Stimulated activated CD4-positive, alpha-beta T cell treated with anti-CD3 and anti-CD28 coated beads, Interleukin-4, amount 100 ng/mL, for 24 hours (primary cell): ENCODE measurements around the gene TMSB4X.
"Not testable (repeated sequence)": the region's sequence is repeated elsewhere in the genome, so short reads cannot be mapped to it uniquely, and the experiment has no call there.

ENCODE experiments used
- DNase-seq: peaks from one replicate; pipeline ENCODE4 v3.0.0-alpha.2; 2020

Gene TMSB4X

DNA sequence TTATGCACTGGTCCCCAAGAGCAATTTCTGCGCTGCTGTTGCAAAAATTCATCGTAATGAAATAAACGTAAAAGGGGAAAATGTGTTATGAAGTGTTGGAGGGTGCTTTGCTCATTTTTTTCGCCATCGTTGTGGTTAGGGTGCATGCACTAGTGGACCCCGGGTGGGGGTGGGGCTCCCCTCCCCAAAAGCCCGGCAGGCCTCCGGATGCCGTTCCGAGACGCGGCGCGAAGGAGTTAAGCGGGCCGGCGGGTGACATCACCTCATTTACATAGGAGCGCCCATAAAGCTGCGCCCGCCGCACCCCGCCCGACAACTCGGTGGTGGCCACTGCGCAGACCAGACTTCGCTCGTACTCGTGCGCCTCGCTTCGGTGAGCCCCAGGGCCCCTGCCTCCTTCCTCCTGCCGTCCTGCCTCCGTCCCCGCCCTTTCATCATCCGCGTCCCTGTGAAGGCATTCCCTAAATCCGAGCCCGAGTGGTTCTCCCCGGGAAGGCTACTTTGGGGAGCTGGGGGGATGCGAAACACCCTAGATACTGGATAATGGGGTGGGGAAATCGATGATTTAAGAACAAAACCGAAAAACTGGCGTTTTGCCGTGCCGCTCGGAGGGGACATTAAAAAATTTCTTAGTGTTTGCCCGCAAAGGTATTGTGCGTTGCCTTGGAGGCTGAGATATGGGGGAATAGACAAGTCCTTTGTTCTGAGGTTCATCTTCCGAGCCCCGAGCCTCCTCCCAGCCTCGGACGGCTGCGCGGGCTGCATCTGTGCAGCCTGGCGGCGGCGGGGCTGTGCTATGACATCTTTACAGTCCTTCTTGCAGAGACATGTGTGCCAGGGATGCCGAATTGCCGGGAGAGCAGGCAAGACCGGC lies at the start of gene TMSB4X:
TMSB4X (plus strand) TSS at position 315 of the 874 bp plus-strand sequence.
- DNase-seq, result peak; percentile 86

DNA sequence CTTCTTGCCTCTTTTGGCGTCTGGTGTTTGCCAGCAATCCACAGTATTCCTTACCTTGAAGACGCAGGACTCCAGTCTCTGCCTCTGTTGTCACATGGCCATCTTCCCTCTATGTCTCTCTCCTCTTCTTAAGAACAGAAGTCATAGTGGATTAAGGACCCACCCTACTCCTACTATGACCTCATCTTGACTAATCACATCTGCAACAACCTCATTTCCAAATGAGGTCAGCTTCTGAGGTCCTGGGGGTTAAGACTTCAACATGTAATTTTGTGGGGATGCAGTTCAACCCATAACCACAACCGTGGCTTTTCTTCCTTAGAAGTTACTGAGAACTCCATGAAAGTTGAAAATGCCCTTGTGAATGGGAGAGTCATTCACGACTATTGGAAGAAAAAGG lies 45.2 kb upstream of the TMSB4X start:
- DNase-seq, result no peak

DNA sequence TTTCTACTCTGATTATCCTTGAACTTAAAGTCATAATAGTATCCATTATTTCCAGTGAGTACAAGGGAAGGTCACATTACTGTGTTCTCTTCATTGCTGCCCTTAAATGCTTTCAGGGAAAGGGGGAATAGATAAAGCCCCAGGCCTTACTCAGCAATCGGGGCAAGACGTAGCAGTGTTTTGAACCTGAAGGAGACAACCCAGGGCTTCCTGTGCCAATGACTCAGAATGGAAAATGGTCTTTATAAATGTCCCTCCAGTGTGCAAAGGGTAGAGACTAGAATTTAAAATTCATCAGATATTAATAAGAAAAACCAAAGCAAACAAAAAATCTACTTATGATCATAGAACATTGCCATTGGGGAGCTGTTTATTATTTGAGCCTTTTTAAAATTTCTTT lies 44.8 kb upstream of the TMSB4X start:
- no peak for DNase-seq

DNA sequence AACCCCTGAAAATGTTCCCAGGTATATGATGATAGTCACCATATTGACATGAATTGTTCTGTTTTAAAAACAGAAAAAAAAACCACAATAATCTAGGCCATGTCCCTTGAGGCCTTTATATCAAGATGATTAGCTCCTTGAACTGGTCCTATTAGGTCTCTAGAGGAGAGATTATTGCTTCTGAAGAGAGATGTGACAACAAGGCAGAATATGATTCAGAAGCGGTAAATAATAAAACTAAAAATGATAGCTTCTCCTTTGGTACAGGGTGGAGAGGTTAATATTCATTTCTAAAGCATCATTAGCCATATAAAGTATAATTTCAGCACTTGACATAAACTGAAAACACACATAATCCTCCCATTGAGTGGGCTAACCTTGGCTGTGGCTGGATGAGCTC lies 42.7 kb upstream of the TMSB4X start:
- no peak for DNase-seq

DNA sequence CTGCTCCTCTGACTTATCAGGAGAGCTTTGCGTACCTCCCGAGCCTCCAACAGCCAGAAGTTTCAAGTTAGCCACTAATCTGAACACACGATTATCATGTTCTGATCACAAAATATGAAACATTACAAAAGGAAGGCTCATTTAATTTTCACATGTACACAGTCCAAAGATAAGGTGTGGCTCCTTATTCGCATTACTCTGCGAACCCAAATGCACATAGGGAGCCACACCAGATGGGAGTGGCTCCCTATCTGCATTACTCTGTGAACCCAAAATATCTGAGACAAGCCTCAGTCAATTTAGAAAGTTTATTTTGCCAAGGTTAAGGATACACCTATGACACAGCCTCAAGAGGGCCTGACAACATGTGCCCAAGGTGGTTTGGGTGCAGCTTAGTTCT lies 40.1 kb upstream of the TMSB4X start:
- no peak for DNase-seq

DNA sequence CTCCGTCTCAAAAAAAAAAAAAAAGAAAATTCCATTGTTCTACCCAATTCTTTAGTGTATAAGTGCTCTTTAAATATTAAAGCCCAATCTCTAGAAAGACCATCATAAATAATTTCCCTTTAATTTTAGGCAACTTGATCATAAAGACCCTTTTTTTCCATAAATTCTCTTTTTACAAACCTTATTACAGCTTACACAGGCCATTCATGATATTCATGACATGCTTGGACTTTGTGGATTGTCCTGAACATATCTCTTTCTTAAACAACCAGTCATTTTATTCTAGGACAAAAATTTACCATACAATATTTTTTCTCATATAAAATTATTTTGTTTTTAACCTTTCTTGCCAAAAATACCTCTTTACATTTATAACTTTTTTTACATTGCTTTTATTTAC lies 38.0 kb upstream of the TMSB4X start:
- no peak for DNase-seq

DNA sequence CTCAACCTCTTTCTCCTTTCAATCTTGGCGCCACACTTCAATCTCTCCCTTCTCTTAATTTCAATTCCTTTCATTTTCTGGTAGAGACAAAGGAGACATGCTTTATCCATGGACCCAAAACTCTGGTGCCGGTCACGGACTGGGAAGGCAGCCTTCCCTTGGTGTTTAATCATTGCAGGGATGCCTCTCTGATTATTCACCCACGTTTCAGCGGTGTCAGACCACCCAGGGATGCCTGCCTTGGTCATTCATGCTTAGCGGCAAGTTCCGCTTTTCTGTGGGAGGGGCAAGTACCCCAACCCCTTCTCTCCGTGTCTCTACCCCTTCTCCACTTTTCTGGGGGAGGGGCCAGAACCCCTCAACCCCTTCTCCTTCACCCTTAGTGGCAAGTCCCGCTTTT lies 34.4 kb upstream of the TMSB4X start:
- DNase-seq, result not testable (repeated sequence)

DNA sequence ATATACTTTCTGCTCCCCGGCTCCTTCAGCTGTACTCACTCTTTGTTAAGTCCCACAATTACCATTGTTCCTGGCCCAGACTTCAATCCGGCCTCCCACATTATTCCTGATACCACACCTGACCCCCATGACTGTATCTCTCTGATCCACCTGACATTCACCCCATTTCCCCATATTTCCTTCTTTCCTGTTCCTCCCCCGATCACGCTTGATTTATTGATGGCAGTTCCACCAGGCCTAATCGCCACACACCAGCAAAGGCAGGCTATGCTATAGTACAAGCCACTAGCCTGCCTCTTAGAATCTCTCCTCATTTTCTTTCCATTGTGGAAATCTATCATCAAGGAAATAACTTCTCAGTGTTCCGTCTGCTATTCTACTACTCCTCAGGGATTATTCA lies 31.3 kb upstream of the TMSB4X start:
- not testable (repeated sequence) for DNase-seq

DNA sequence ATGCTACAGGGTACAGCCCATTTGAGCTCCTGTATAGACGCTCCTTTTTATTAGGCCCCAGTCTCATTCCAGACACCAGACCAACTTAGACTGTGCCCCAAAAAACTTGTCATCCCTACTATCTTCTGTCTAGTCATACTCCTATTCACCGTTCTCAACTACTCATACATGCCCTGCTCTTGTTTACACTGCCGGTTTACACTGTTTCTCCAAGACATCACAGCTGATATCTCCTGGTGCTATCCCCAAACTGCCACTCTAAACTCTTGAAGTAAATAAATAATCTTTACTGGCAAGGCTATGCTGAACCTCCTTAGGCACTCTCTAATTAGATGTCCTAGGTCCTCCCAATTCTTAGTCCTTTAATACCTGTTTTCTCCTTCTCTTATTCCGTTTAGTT lies 30.5 kb upstream of the TMSB4X start:
- not testable (repeated sequence) for DNase-seq

DNA sequence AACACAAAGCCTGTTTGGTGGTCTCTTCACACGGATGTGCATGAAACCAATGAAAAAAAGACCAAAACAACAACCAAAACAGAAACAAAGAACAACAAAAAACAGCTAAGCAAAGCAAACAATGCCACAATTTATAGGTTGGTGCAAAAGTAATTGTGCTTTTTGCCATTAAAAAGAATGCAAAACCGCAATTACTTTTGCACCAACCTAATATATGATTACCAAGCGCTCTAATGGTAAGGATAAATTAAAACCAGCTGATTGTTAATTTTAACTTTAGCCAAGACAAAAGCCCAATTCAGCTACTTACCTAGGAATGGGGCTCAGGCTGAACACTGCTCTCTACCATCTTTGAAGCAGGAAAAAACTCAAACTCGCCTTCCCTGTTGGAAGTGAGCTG lies 29.4 kb upstream of the TMSB4X start:
- no peak for DNase-seq

DNA sequence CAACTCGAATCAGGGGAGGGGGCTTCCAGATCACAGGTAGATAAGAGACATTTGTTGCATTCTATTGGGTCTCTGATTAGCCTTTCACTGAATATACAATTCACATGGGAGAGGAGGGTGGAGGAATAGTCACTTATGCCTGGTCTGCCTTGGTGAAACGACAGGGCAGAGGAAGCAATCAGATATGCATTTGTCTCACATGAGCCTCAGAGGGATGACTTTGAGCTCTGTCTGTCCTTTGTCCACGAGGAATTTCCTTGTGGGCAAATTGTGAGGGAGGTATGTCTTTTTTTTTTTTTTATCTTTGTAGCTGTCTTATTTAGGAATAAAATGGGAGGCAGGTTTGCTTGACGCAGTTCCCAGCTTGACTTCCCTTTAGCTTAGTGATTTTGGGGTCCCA lies 28.5 kb upstream of the TMSB4X start:
- no peak for DNase-seq

DNA sequence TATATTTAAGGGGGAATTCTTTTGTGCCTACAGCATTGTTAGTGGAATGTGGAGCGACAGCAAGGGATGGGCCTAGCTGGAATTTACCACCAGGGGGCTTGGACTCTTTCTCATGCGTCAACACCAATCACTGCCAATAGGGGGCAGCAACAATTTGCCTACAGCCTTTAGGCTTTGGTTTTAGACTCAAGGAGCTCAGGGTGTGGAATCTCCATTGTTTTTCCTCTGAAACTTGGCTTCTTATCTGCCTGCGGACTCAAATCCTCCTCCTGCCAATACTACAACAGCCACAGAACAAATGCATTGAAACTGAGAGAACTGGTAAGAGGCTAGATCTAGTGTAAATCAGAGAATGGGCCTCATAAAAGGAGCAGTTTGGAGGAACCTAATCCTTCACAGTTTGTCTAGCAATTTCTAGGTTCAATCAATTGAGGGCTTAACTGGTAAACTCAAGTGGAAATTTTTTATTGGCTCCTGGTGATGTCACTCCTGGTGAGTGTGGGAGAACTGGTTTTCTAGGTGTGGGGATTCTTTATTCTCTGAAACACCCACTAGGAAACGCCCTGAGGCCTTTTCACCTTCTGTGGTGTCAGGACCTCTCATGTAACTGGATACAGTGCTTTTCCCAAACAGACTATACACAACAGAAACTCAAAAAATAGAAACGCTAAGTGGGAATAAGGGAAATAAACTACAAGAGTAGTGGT lies 27.9 kb upstream of the TMSB4X start:
- peak; percentile 79 for DNase-seq

DNA sequence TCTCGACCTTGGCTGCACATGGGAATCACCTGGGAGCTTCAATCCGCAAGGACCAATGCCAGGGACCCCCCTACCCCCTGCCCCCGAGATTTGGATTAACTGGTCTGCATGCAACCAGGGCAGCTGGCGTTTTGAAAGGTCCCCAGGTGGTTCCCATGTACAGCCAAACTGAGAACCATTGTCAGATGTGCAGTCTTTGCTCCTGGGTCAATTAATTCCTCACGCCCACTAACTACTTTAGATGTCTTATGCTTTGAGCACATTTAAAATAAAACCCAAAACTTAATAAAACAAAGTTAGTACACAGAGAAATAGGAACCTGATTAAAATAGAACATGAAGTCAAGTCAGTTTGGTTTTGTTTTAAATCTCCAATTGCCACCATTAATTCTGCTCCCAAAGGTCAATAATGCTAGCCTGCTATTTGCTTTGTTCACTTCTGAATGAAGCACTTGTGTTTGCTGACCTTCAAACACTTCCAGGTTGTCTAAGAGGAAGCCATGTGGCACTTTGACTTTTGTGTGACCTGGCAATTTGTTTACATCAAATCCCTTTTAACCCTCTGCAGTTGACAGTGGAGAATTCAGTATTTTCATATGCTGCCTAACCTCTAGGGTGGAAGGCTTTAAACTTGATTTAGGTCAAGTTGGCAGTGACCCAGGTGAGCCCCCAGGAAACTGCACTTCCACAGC lies 27.2 kb upstream of the TMSB4X start:
- no peak for DNase-seq

DNA sequence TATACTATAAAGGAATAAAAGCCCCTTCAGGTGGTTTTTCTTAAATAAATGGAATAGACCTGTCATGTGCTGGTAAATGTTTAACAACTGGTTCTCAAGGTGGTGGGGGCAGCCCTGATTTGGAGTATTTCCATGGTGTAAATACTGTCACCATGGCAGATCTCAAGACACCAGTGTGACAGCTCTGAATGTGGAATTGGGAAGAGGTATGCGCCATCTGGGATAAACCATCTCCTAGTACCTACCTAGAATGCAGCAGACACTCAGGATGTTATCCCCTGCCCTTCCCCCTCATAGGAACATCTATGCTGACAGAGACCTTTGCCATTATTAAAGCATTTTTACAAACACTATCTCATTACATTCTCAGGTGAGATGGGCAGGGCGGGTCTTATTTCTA lies 26.4 kb upstream of the TMSB4X start:
- no peak for DNase-seq

DNA sequence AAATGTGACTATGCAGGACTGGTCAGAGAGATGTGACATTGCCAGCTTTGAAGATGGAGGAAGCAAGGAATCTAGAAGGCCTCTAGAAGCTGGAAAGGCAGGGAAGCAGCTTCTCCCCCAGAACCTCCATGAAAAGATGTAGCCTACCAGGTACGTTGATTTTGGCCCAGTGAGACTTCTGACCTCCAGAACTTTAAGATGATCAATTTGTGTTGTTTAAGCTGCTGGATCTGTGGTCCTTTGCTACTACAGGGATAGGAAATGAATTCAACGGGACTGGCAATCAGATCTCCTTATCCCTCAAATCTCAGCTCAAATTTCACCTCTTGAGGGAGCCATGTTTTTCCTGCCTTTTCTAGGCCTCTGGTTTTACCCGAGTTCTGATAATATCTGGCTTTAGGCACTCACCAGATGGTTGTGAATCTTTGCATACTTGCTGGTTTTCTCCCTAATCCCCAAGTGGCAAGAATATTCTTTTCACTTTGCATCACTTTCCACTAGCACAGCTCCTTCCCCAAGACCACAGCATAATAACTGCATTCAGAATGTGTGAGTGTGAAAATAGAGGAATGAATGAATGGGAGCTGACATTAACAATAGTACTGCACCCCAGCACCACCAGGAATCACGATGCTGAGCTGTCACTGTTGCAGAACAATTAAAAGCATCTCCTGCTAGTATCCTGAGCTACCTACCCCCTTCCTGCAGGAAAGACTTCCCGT lies 25.5 kb upstream of the TMSB4X start:
- DNase-seq, result no peak

DNA sequence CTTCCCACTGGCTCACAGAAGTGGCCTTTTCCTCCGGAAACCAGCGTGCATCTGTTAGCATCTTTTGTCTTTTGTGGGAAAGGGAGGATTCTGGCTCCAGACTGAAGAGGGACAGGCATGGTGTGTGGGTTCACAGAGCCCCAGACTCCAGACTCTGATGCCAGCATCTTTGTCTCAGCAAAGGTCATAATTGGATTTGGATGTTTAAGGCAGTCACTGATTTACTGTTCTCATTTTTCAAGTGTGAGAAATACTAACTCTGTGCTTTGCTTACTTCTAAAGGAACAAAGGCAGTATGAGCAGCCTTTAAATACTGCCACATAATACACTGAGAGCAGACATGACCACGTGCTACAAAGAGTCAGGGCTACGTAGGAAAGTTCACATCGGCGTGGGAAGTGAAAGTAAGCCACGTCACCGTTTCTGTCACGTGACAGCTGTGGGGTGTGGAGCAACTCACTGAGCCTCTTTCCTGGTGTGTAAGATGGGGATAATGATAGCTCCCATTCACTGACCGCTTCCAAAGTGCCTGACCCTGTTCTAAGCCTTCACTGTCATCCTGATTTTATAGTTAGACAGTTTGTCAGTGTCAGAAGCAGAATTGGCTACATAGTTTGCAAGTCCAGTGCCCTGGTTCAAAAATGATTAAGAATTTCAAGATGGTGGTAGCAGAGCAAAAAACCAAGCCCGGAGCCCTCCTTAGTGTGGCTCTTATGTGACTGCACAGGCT lies 24.8 kb upstream of the TMSB4X start:
- peak; percentile 87 for DNase-seq

DNA sequence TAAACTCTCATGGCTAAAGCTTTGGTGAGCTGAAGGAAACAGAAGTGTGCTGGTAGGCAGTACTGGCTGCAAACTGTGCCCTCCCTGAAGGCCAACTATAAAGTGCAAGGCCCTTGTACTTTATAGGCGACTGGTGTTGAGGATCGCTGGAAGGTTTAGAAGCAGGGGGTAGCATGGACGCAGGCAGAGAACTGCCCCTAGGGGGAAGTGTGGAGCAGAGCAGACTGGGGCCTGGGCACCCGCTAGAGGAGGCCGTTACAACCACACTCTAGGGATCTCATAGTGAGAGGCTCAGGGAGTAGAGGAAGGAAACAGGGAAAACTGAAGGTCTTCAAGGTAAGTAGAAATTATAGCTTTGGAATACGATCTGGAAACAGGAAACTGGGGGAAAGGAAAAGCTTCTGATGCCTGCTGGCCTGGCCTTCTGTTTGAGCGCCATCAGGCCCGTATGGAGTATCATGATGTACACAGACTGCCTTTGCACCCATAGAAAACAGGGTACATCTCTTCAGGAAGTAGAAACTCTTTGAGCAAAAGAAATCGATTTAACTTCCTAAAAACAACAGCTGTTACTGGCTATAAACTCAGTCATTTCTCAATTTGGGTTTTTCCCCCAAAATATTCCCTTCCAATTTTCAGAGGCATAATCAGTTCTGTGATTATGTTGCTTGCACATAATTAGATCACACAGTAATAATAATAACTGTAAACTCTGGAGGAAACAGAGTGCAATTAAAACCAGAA lies 23.9 kb upstream of the TMSB4X start:
- peak; percentile 73 for DNase-seq

DNA sequence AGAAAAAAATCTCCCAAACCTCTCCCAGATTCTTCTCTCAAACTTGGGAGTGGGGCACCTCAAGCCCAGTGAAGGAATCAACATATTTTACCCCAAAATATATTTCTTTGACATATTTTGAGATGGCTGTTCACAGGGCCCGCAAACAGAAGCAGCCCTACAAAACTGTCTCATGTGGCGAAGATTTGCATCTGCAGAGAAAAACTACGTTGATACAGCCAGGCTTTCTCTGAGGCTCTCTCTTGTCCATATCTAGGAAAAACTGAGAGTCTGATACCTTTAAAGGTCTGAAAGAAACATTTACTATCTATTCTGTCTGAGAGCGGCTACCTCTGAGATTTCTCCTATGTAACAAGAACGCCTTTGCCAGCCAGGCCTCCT lies 23.3 kb upstream of the TMSB4X start:
- DNase-seq, result no peak

DNA sequence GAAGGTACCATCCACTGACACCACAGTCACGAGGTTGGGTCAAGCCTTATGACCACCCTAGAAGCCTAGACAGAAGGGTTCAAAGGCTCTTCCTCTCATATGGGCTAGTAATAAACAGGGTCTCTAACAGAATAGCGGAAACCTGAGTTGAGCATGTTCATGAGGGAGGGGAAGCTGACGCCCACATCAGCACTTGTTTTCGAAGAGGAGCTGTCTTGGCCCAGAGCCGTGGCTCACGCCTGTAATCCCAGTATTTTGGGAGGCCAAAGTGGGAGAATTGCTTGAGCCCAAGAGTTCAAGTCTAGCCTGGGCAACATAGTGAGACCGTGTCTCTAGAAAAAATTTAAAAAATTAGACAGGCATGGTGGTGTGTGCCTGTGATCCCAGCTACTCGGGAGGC lies 21.5 kb upstream of the TMSB4X start:
- no peak for DNase-seq

DNA sequence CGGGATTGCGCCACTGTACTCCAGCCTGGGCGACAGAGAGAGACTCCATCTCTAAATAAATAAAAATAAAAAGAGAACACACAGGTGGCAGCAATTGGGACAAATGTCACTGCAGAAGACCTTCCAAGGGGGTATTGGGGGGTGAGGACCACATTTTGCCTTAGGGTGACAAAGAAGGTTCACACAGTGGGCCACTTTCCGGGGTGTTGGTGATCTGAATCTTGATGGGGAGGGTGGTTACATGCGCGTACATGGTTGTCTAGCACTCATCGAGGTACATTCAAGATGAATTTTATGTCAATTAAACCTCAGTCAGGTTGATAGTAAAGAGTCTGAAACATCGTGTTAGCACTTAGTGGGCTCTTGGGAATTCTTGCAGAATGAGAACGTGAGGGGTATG lies 20.5 kb upstream of the TMSB4X start:
- no peak for DNase-seq

DNA sequence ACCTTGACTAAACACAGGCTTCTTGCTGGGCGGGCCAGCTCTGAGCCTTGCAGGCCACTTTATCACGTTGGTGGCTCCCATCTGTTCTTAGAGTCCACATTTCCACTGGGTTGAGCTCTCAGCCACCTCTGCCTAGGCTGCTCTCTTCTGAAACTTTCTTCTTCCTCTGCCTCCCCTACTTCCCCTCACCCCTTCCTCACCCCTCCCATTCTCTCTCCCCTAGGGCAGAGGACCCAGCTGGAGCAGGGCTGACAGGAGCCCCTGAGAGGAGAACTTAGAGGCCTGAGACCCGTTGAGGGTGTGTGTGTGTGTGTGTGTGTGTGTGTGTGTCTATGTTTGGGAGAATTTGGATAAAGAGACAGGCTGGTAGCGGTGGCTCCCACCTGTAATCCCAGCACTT lies 19.9 kb upstream of the TMSB4X start:
- DNase-seq, result no peak
